Neural cell (in vitro differentiated cells): ENCODE measurements around the gene ANKRD34B. TPM values are rescaled to one million over a fixed set of nuclear protein-coding genes. Genes with fewer than 3 reads are reported as not detected.

Experiments
- H2AFZ ChIP-seq: fragments of 200-600, 300-800 bp; sonication (generic), shearing (Covaris generic); 2 replicates; pipeline ENCODE4 v1.6.0; 2014; ENCODE audit warnings: low read depth, mild to moderate bottlenecking, antibody characterized with exemption, low read length, moderate library complexity
- H3F3A ChIP-seq: fragments of 200-600 bp; shearing (Covaris generic); 2 replicates; pipeline ENCODE4 v1.6.1; 2016; ENCODE audit warnings: mild to moderate bottlenecking, moderate library complexity, mixed read lengths, antibody characterized with exemption, low read length; ENCODE audit not compliant: insufficient read depth, poor library complexity, severe bottlenecking
- H3K27ac ChIP-seq: fragments of 200-600, 300-800 bp; sonication (generic), shearing (Covaris generic); 2 replicates; pipeline ENCODE4 v1.5.1; 2014; ENCODE audit warnings: mild to moderate bottlenecking, low read length, moderate library complexity
- H3K27me3 ChIP-seq: fragments of 300-800, 200-600 bp; sonication (generic), shearing (Covaris generic); 2 replicates; pipeline ENCODE4 v1.6.0; 2014; ENCODE audit warnings: mild to moderate bottlenecking, low read depth, low read length, moderate library complexity; ENCODE audit not compliant: insufficient read depth
- H3K36me3 ChIP-seq: fragments of 300-800, 200-600 bp; sonication (generic), shearing (Covaris generic); 2 replicates; pipeline ENCODE4 v1.5.1; 2014; ENCODE audit warnings: mild to moderate bottlenecking, antibody characterized with exemption, low read length, moderate library complexity; ENCODE audit not compliant: insufficient read depth
- H3K4me2 ChIP-seq: fragments of 300-800, 200-600 bp; sonication (generic), shearing (Covaris generic); 2 replicates; pipeline ENCODE4 v1.6.0; 2014; ENCODE audit warnings: mild to moderate bottlenecking, low read length
- H3K4me3 ChIP-seq: fragments of 300-800, 200-600 bp; sonication (generic), shearing (Covaris generic); 2 replicates; pipeline ENCODE4 v1.5.1; 2014; ENCODE audit warnings: mild to moderate bottlenecking, low read length, moderate library complexity
- H3K79me2 ChIP-seq: fragments of 200-600 bp; shearing (Covaris generic); replicated peaks from 2 replicates; pipeline ENCODE4 v1.6.0; 2014; ENCODE audit warnings: mild to moderate bottlenecking, low read length, moderate library complexity; ENCODE audit not compliant: insufficient read depth
- H3K9ac ChIP-seq: fragments of 300-800, 200-600 bp; sonication (generic), shearing (Covaris generic); 2 replicates; pipeline ENCODE4 v1.6.1; 2016; ENCODE audit warnings: mild to moderate bottlenecking, low read length, mixed read lengths
- H3K9me2 ChIP-seq: fragments of 200-600 bp; shearing (Covaris generic); 2 replicates; pipeline ENCODE4 v1.6.1; 2016; ENCODE audit warnings: mild to moderate bottlenecking, low read length, mixed read lengths; ENCODE audit not compliant: insufficient read depth
- H3K9me3 ChIP-seq: fragments of 200-600, 300-800 bp; sonication (generic), shearing (Covaris generic); 2 replicates; pipeline ENCODE4 v1.6.1; 2016; ENCODE audit warnings: mild to moderate bottlenecking, mixed run types, low read length, moderate library complexity, mixed read lengths
- H4K20me1 ChIP-seq: fragments of 200-600 bp; shearing (Covaris generic); 2 replicates; pipeline ENCODE4 v1.6.1; 2016; ENCODE audit warnings: mild to moderate bottlenecking, mixed run types; ENCODE audit not compliant: insufficient read depth
- EP300 ChIP-seq: fragments of 450-650 bp; conservative IDR thresholded peaks from 2 replicates; pipeline ENCODE4 v1.6.1; 2014; ENCODE audit warnings: antibody characterized with exemption, mild to moderate bottlenecking, moderate library complexity; ENCODE audit not compliant: poor library complexity, severe bottlenecking
- EZH2 ChIP-seq: fragments of 200-600, 300-800 bp; shearing (Covaris generic), sonication (generic); IDR thresholded peaks from 2 replicates; pipeline ENCODE4 v1.6.1; 2014; ENCODE audit warnings: antibody characterized with exemption, low read length, borderline replicate concordance, mild to moderate bottlenecking; ENCODE audit not compliant: insufficient read depth, poor library complexity, severe bottlenecking
- MXI1 ChIP-seq: fragments of 450-650 bp; conservative IDR thresholded peaks from 2 replicates; pipeline ENCODE4 v1.6.1; 2014; ENCODE audit warnings: antibody characterized with exemption, mild to moderate bottlenecking; ENCODE audit not compliant: poor library complexity, severe bottlenecking
- POLR2AphosphoS5 ChIP-seq: IDR thresholded peaks from 2 replicates; pipeline ENCODE4 v1.6.1; 2012
- RAD21 ChIP-seq: fragments of 450-650 bp; conservative IDR thresholded peaks from 2 replicates; pipeline ENCODE4 v1.6.1; 2014; ENCODE audit warnings: antibody characterized with exemption, mild to moderate bottlenecking, moderate library complexity
- SMC3 ChIP-seq: fragments of 450-650 bp; conservative IDR thresholded peaks from 2 replicates; pipeline ENCODE4 v1.6.1; 2014; ENCODE audit warnings: antibody characterized with exemption, mild to moderate bottlenecking, moderate library complexity; ENCODE audit not compliant: poor library complexity
- TAF1 ChIP-seq: IDR thresholded peaks from 2 replicates; pipeline ENCODE4 v1.6.1; 2012; ENCODE audit warnings: low read depth
- polyA plus RNA-seq: library from polyadenylated mRNA; depleted of rRNA; stranded (reverse); fragments of >200 nt; gene quantifications from 2 replicates; pipeline ENCODE4 v1.2.3, GENCODE V29; 2014
- TF ChIP-seq, protein P1 (sequence below): fragments of 450-650 bp; IDR thresholded peaks from 2 replicates; pipeline ENCODE4 v1.5.1; 2014; ENCODE audit warnings: antibody characterized with exemption, mild to moderate bottlenecking, moderate library complexity; ENCODE audit not compliant: poor library complexity, severe bottlenecking
- TF ChIP-seq, protein P2 (sequence below): IDR thresholded peaks from 2 replicates; pipeline ENCODE4 v1.6.1; 2012; ENCODE audit warnings: borderline replicate concordance

Gene ANKRD34B
- polyA plus RNA-seq, 1 donor from 2014 or later, result 0.32 TPM

DNA sequence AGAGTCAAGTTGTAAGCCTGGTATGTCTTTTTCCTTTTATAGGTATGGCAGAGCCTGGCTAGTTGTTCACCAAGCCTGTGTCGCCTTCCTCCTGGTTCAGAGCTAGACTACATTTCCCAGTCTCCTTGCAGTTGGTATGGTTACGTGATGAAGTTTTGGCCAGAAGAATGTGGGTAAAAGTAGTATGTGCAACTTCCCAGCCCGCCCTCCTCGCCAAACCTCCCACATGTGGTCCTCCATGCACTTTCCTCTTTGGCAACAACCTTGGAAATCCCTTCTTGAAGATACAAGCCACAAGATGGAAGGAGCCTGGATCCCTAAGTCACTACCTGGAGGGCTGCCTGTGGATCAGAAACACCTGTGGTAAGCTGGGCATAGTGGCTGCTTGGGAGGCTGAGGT lies 48.4 kb upstream of the ANKRD34B start:
- no peak overlapping the region for H2AFZ ChIP-seq
- H3K79me2 ChIP-seq, result no peaks in the 10 kb centered on the region
- no peaks in the 10 kb centered on the region for H4K20me1 ChIP-seq
- H3F3A ChIP-seq, result no peaks in the 10 kb centered on the region
- no peaks in the 10 kb centered on the region for H3K9me2 ChIP-seq
- no peaks in the 10 kb centered on the region for H3K9me3 ChIP-seq
- TF ChIP-seq, protein P1, sequence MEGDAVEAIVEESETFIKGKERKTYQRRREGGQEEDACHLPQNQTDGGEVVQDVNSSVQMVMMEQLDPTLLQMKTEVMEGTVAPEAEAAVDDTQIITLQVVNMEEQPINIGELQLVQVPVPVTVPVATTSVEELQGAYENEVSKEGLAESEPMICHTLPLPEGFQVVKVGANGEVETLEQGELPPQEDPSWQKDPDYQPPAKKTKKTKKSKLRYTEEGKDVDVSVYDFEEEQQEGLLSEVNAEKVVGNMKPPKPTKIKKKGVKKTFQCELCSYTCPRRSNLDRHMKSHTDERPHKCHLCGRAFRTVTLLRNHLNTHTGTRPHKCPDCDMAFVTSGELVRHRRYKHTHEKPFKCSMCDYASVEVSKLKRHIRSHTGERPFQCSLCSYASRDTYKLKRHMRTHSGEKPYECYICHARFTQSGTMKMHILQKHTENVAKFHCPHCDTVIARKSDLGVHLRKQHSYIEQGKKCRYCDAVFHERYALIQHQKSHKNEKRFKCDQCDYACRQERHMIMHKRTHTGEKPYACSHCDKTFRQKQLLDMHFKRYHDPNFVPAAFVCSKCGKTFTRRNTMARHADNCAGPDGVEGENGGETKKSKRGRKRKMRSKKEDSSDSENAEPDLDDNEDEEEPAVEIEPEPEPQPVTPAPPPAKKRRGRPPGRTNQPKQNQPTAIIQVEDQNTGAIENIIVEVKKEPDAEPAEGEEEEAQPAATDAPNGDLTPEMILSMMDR, result no peak
- no peak for TF ChIP-seq RAD21
- TF ChIP-seq, protein P2, sequence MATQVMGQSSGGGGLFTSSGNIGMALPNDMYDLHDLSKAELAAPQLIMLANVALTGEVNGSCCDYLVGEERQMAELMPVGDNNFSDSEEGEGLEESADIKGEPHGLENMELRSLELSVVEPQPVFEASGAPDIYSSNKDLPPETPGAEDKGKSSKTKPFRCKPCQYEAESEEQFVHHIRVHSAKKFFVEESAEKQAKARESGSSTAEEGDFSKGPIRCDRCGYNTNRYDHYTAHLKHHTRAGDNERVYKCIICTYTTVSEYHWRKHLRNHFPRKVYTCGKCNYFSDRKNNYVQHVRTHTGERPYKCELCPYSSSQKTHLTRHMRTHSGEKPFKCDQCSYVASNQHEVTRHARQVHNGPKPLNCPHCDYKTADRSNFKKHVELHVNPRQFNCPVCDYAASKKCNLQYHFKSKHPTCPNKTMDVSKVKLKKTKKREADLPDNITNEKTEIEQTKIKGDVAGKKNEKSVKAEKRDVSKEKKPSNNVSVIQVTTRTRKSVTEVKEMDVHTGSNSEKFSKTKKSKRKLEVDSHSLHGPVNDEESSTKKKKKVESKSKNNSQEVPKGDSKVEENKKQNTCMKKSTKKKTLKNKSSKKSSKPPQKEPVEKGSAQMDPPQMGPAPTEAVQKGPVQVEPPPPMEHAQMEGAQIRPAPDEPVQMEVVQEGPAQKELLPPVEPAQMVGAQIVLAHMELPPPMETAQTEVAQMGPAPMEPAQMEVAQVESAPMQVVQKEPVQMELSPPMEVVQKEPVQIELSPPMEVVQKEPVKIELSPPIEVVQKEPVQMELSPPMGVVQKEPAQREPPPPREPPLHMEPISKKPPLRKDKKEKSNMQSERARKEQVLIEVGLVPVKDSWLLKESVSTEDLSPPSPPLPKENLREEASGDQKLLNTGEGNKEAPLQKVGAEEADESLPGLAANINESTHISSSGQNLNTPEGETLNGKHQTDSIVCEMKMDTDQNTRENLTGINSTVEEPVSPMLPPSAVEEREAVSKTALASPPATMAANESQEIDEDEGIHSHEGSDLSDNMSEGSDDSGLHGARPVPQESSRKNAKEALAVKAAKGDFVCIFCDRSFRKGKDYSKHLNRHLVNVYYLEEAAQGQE, result no peak
- no peak for TF ChIP-seq MXI1
- TF ChIP-seq TAF1, result no peak
- no peak for TF ChIP-seq SMC3
- no peak for TF ChIP-seq EZH2
- no peak for TF ChIP-seq EP300
- no peak for TF ChIP-seq POLR2AphosphoS5
- H3K9ac ChIP-seq, result no peak overlapping the region
- H3K4me2 ChIP-seq, result no peak overlapping the region
- H3K27ac ChIP-seq, result no peak overlapping the region
- no peaks in the 10 kb centered on the region for H3K36me3 ChIP-seq
- H3K27me3 ChIP-seq, result no peaks in the 10 kb centered on the region
- H3K4me3 ChIP-seq, result no peak overlapping the region

DNA sequence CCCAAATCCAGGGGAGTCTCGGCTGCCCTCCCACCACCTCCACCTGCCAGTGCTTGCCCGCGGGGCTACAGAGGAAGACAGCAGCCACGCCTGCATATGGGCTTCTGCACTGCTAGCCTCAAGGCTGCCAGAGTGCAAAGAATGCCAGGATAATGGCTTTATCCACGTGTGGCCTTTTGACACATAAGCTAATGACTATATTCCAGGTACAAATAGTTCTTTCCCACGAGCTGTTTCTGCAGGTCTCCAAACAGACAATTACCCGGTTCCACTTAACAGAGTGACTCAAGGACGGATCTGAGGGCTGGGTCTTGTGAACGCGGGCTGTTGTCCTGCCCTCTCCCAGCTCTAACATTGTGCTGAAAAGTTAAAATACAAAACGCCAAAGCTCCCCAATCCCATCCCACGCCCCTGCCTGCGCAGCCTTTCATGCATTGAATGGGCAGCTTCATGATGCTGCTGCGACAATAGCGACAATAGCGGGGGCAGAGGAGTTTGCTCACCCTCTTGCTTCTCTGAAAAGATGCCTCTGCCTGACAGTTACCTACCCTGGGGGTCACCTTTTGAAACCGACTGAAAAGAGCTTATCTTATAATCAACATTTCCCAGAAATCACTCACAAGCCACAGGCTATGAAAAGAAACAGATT lies 45.3 kb upstream of the ANKRD34B start:
- no peaks in the 10 kb centered on the region for H3F3A ChIP-seq
- no peaks in the 10 kb centered on the region for H3K36me3 ChIP-seq
- no peak overlapping the region for H3K4me2 ChIP-seq
- TF ChIP-seq EP300, result no peak
- TF ChIP-seq, protein P1, result no peak
- no peak for TF ChIP-seq POLR2AphosphoS5
- no peak for TF ChIP-seq EZH2
- no peak for TF ChIP-seq RAD21
- no peak for TF ChIP-seq TAF1
- no peak for TF ChIP-seq SMC3
- TF ChIP-seq, protein P2, result no peak
- TF ChIP-seq MXI1, result no peak
- no peak overlapping the region for H3K4me3 ChIP-seq
- H3K9me2 ChIP-seq, result no peaks in the 10 kb centered on the region
- H3K9me3 ChIP-seq, result no peaks in the 10 kb centered on the region
- H3K27me3 ChIP-seq, result no peaks in the 10 kb centered on the region
- H3K79me2 ChIP-seq, result no peaks in the 10 kb centered on the region
- H3K27ac ChIP-seq, result no peak overlapping the region
- no peak overlapping the region for H3K9ac ChIP-seq
- no peaks in the 10 kb centered on the region for H4K20me1 ChIP-seq
- H2AFZ ChIP-seq, result no peak overlapping the region
